ENCODE measurements around the gene TNIK. TPM values are rescaled to one million over a fixed set of nuclear protein-coding genes. Genes with fewer than 3 reads are reported as not detected.

Gene TNIK
- total and polyA plus RNA-seq, 12 donors, result 9.3 to 51.9 (median 35.1) TPM

- intact Hi-C loops (cut with DNase I), result no loop called here
- no peak overlapping the region for H3K4me3 ChIP-seq
- no peaks in the 10 kb centered on the region for H3K9me3 ChIP-seq
- peaks cover 6 to 46% (median 36%) of the 10 kb centered on the region in 9 donors for H3K4me1 ChIP-seq
- no peaks in the 10 kb centered on the region for H3K27me3 ChIP-seq
- no peaks in the 10 kb centered on the region for H3K36me3 ChIP-seq
- ATAC-seq (peak in 2 of 8 donors; percentile 28 to 36), DNase-seq (no peak)
- TF ChIP-seq CTCF (IDR thresholded peaks at IDR 0.05), result no peak
- 27 to 32% methylated on average over 1 of the region's 1 CpG for WGBS, 2 donors
- H3K27ac ChIP-seq, result peak overlapping the region in 5 of 10 donors; percentile 23 to 64 (median 33)
These were observed 193.5 kb downstream of the TNIK start for GRCh38 chr3:171266740-171267073.

- peak overlapping the region in 5 of 10 donors; percentile 23 to 64 (median 33) for H3K27ac ChIP-seq
- H3K4me1 ChIP-seq, result peaks cover 6 to 51% (median 39%) of the 10 kb centered on the region in 9 donors
- no peak for TF ChIP-seq CTCF (IDR thresholded peaks at IDR 0.05)
- no peaks in the 10 kb centered on the region for H3K9me3 ChIP-seq
- intact Hi-C loops (cut with DNase I), result no loop called here
- no peak overlapping the region for H3K4me3 ChIP-seq
- DNase-seq (no peak), ATAC-seq (peak in 5 of 8 donors; percentile 17 to 52 (median 29))
- 34 to 51% methylated on average over 4 of the region's 4 CpGs for WGBS, 2 donors
- H3K36me3 ChIP-seq, result no peaks in the 10 kb centered on the region
- H3K27me3 ChIP-seq, result no peaks in the 10 kb centered on the region
These were observed 194.0 kb downstream of the TNIK start for GRCh38 chr3:171266034-171266739.

DNA sequence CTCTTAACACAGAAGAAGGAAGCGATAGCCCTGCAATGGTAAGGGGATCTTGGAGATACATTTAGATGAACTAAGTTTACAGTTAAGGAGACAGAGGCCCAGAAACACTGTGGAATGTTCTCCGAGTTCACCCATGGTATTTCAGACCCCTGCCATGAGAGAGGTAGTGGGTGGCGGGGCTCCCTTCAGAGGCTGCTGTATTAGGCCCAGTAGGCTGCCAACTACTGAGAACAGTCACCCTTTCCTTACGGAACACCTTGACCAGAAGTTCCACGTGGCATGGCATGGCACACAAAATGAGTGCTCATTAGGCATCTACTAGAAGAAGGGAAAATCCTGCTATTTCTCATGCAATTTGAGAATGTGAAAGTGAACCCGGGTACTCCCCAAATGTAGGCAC is 195.4 kb downstream of the TNIK start:
- H3K27ac ChIP-seq, result no peak overlapping the region
- H3K27me3 ChIP-seq, result no peaks in the 10 kb centered on the region
- intact Hi-C loops (cut with DNase I), result no loop called here
- H3K4me3 ChIP-seq, result no peak overlapping the region
- WGBS, 2 donors, result 91 to 92% methylated on average over 6 of the region's 6 CpGs
- H3K36me3 ChIP-seq, result no peaks in the 10 kb centered on the region
- TF ChIP-seq CTCF (IDR thresholded peaks at IDR 0.05), result no peak
- ATAC-seq (no peak), DNase-seq (no peak)
- H3K4me1 ChIP-seq, result peaks cover 6 to 43% (median 37%) of the 10 kb centered on the region in 9 donors
- no peaks in the 10 kb centered on the region for H3K9me3 ChIP-seq

- no peaks in the 10 kb centered on the region for H3K27me3 ChIP-seq
- no peak overlapping the region for H3K27ac ChIP-seq
- no peaks in the 10 kb centered on the region for H3K9me3 ChIP-seq
- no peak overlapping the region for H3K4me3 ChIP-seq
- ATAC-seq (no peak), DNase-seq (no peak)
- TF ChIP-seq CTCF (IDR thresholded peaks at IDR 0.05), result no peak
- no peaks in the 10 kb centered on the region for H3K36me3 ChIP-seq
- intact Hi-C loops (cut with DNase I), result no loop called here
- H3K4me1 ChIP-seq, result peaks cover 6 to 47% (median 36%) of the 10 kb centered on the region in 9 donors
- WGBS, 2 donors, result 36 to 60% methylated on average over 1 of the region's 1 CpG
These were observed 197.8 kb downstream of the TNIK start for GRCh38 chr3:171262431-171262830.
